ENCODE results near the gene AKR1D1.

Gene AKR1D1

GRCh38 chr7:138029941-138030340 is 46.3 kb upstream of the AKR1D1 start:
- no peaks in the 10 kb centered on the region for H3K4me1 ChIP-seq (ENCODE audit: insufficient read depth, low read length, severe bottlenecking)
- no peaks in the 10 kb centered on the region for H3K79me2 ChIP-seq (ENCODE audit: insufficient read depth, low read length)
- H3K36me3 ChIP-seq (ENCODE audit: insufficient read depth, low read length), result no peaks in the 10 kb centered on the region
- no peak overlapping the region for H3K27ac ChIP-seq (ENCODE audit: low read depth, low read length, poor library complexity, severe bottlenecking)
- no peaks in the 10 kb centered on the region for H3K9me2 ChIP-seq (ENCODE audit: low read depth, low read length)
- H3K4me3 ChIP-seq (ENCODE audit: low read depth, low read length, poor library complexity, severe bottlenecking), result no peak overlapping the region
- H3K27me3 ChIP-seq (ENCODE audit: insufficient read depth, low read length), result no peaks in the 10 kb centered on the region
- H2AFZ ChIP-seq (ENCODE audit: low read length), result no peak overlapping the region
- no peak overlapping the region for H3K4me2 ChIP-seq (ENCODE audit: low read length)
- H3F3A ChIP-seq (ENCODE audit: insufficient read depth, low read length), result no peaks in the 10 kb centered on the region
- TF ChIP-seq EZH2 (IDR thresholded peaks at IDR 0.05; ENCODE audit: borderline replicate concordance, low read length), result no peak
- TF ChIP-seq, protein P1, sequence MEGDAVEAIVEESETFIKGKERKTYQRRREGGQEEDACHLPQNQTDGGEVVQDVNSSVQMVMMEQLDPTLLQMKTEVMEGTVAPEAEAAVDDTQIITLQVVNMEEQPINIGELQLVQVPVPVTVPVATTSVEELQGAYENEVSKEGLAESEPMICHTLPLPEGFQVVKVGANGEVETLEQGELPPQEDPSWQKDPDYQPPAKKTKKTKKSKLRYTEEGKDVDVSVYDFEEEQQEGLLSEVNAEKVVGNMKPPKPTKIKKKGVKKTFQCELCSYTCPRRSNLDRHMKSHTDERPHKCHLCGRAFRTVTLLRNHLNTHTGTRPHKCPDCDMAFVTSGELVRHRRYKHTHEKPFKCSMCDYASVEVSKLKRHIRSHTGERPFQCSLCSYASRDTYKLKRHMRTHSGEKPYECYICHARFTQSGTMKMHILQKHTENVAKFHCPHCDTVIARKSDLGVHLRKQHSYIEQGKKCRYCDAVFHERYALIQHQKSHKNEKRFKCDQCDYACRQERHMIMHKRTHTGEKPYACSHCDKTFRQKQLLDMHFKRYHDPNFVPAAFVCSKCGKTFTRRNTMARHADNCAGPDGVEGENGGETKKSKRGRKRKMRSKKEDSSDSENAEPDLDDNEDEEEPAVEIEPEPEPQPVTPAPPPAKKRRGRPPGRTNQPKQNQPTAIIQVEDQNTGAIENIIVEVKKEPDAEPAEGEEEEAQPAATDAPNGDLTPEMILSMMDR (IDR thresholded peaks at IDR 0.05; ENCODE audit: low read length), result no peak
- no peaks in the 10 kb centered on the region; the same call in 1 of the 2 replicates for H3K9me3 ChIP-seq (ENCODE audit: low read length)
- H4K20me1 ChIP-seq (ENCODE audit: insufficient read depth, low read length), result no peaks in the 10 kb centered on the region
- no peak overlapping the region for H3K9ac ChIP-seq (ENCODE audit: low read length)

GRCh38 chr7:138030679-138031351 is 45.4 kb upstream of the AKR1D1 start:
- Histone ChIP-seq H4K20me1 (ENCODE audit: insufficient read depth, low read length) (no peaks in the 10 kb centered on the region), H3K4me3 (ENCODE audit: low read depth, low read length, poor library complexity, severe bottlenecking) (no peak overlapping the region), H3K36me3 (ENCODE audit: insufficient read depth, low read length) (no peaks in the 10 kb centered on the region), H3K9ac (ENCODE audit: low read length) (no peak overlapping the region), H3K79me2 (ENCODE audit: insufficient read depth, low read length) (no peaks in the 10 kb centered on the region), H3K27ac (ENCODE audit: low read depth, low read length, poor library complexity, severe bottlenecking) (no peak overlapping the region), H3K9me3 (ENCODE audit: low read length) (no peaks in the 10 kb centered on the region), H3K4me1 (ENCODE audit: insufficient read depth, low read length, severe bottlenecking) (no peaks in the 10 kb centered on the region), H3K9me2 (ENCODE audit: low read depth, low read length) (no peaks in the 10 kb centered on the region), H3K27me3 (ENCODE audit: insufficient read depth, low read length) (no peaks in the 10 kb centered on the region), H2AFZ (ENCODE audit: low read length) (no peak overlapping the region), H3F3A (ENCODE audit: insufficient read depth, low read length) (no peaks in the 10 kb centered on the region), H3K4me2 (ENCODE audit: low read length) (no peak overlapping the region)
- TF ChIP-seq EZH2 (IDR thresholded peaks at IDR 0.05; ENCODE audit: borderline replicate concordance, low read length), result no peak
- TF ChIP-seq, protein P1 (IDR thresholded peaks at IDR 0.05; ENCODE audit: low read length), result no peak

GRCh38 chr7:138032186-138032585 is 44.1 kb upstream of the AKR1D1 start:
- no peaks in the 10 kb centered on the region for H3K27me3 ChIP-seq (ENCODE audit: insufficient read depth, low read length)
- H3K4me2 ChIP-seq (ENCODE audit: low read length), result no peak overlapping the region
- no peak overlapping the region for H3K27ac ChIP-seq (ENCODE audit: low read depth, low read length, poor library complexity, severe bottlenecking)
- no peaks in the 10 kb centered on the region for H3F3A ChIP-seq (ENCODE audit: insufficient read depth, low read length)
- H3K36me3 ChIP-seq (ENCODE audit: insufficient read depth, low read length), result no peaks in the 10 kb centered on the region
- no peaks in the 10 kb centered on the region for H3K9me2 ChIP-seq (ENCODE audit: low read depth, low read length)
- no peaks in the 10 kb centered on the region for H3K79me2 ChIP-seq (ENCODE audit: insufficient read depth, low read length)
- TF ChIP-seq, protein P1 (IDR thresholded peaks at IDR 0.05; ENCODE audit: low read length), result no peak
- no peak for TF ChIP-seq EZH2 (IDR thresholded peaks at IDR 0.05; ENCODE audit: borderline replicate concordance, low read length)
- H3K4me3 ChIP-seq (ENCODE audit: low read depth, low read length, poor library complexity, severe bottlenecking), result no peak overlapping the region
- no peaks in the 10 kb centered on the region for H3K4me1 ChIP-seq (ENCODE audit: insufficient read depth, low read length, severe bottlenecking)
- H4K20me1 ChIP-seq (ENCODE audit: insufficient read depth, low read length), result no peaks in the 10 kb centered on the region
- no peak overlapping the region for H3K9ac ChIP-seq (ENCODE audit: low read length)
- no peak overlapping the region for H2AFZ ChIP-seq (ENCODE audit: low read length)
- peaks cover 5% of the 10 kb centered on the region; the same call in 1 of the 2 replicates for H3K9me3 ChIP-seq (ENCODE audit: low read length)

Measured in OCI-LY1 (cell line).